PC-3 (cell line): ENCODE measurements around the gene SERPINI1.

Source experiments
- CTCF ChIP-seq: fragments of 300-600 bp; sonication (generic); conservative IDR thresholded peaks from 2 replicates; pipeline ENCODE4 v1.5.1; 2017; ENCODE audit warnings: antibody characterized with exemption, low read depth, mild to moderate bottlenecking, low read length
- EZH2 ChIP-seq: fragments of 300-600 bp; sonication (generic); IDR thresholded peaks from one replicate; pipeline ENCODE4 v1.6.1; 2017; ENCODE audit warnings: antibody characterized with exemption, mild to moderate bottlenecking, low read length; ENCODE audit not compliant: unreplicated experiment
- EZH2phosphoT487 ChIP-seq: fragments of 300-600 bp; sonication (generic); IDR thresholded peaks from 2 replicates; pipeline ENCODE4 v1.6.1; 2018; ENCODE audit warnings: mild to moderate bottlenecking, antibody characterized with exemption, low read length, borderline replicate concordance

GRCh38 chr3:167773584-167773983 lies 38.1 kb downstream of the SERPINI1 start:
- TF ChIP-seq CTCF: no peak
- TF ChIP-seq EZH2: no peak
- no peak for TF ChIP-seq EZH2phosphoT487
